ENCODE measurements around the gene WHRN.

The WHRN gene

GRCh38 chr9:114394523-114395333 is 110.5 kb downstream of the WHRN start:
- DNase-seq = peak; percentile 36

- peak; percentile 75 for DNase-seq
Observed at GRCh38 chr9:114392749-114393112, 112.5 kb downstream of the WHRN start.

- no peak for DNase-seq
Observed at GRCh38 chr9:114390952-114391351, 114.3 kb downstream of the WHRN start.

GRCh38 chr9:114389612-114390368 is 115.5 kb downstream of the WHRN start:
- no peak for DNase-seq

- no peak for DNase-seq
Observed at GRCh38 chr9:114388764-114389375, 116.4 kb downstream of the WHRN start.

- DNase-seq = no peak
Observed at GRCh38 chr9:114388357-114388682, 117.0 kb downstream of the WHRN start.

GRCh38 chr9:114387680-114388356 is 117.5 kb downstream of the WHRN start, which contains the start of gene AKNA:
Gene AKNA (minus strand): TSS chr9:114387982. CDS start chr9:114381333, 6,649 bp downstream.
- peak; percentile 74 for DNase-seq

GRCh38 chr9:114386886-114387679 is 118.2 kb downstream of the WHRN start:
- no peak for DNase-seq

GRCh38 chr9:114386361-114386885 is 118.8 kb downstream of the WHRN start:
- DNase-seq = no peak

- DNase-seq = peak; percentile 82
Observed at GRCh38 chr9:114385397-114386181, 119.7 kb downstream of the WHRN start.

GRCh38 chr9:114384836-114385396 is 120.4 kb downstream of the WHRN start:
- DNase-seq = no peak

- no peak for DNase-seq
Observed at GRCh38 chr9:114384341-114384740, 120.9 kb downstream of the WHRN start.

GRCh38 chr9:114383521-114384231 is 121.6 kb downstream of the WHRN start:
- no peak for DNase-seq

GRCh38 chr9:114382699-114383520 is 122.4 kb downstream of the WHRN start:
- DNase-seq = peak; percentile 52

- DNase-seq = no peak
Observed at GRCh38 chr9:114378883-114379282, 126.4 kb downstream of the WHRN start.

- DNase-seq = no peak
Observed at GRCh38 chr9:114378016-114378415, 127.3 kb downstream of the WHRN start.

- no peak for DNase-seq
Observed at GRCh38 chr9:114376586-114377445, 128.5 kb downstream of the WHRN start.
